WI38 (cell line): ENCODE measurements around the gene NOL4L.

Source experiments
- H3K4me3 ChIP-seq: 2 replicates; pipeline ENCODE4 v1.5.1; 2011; ENCODE audit warnings: low read depth, mild to moderate bottlenecking, control low read depth, low read length
- CTCF ChIP-seq: IDR thresholded peaks from 2 replicates; pipeline ENCODE4 v1.5.1; 2012; ENCODE audit warnings: low read depth, mild to moderate bottlenecking, control low read depth, low read length

The NOL4L gene

DNA sequence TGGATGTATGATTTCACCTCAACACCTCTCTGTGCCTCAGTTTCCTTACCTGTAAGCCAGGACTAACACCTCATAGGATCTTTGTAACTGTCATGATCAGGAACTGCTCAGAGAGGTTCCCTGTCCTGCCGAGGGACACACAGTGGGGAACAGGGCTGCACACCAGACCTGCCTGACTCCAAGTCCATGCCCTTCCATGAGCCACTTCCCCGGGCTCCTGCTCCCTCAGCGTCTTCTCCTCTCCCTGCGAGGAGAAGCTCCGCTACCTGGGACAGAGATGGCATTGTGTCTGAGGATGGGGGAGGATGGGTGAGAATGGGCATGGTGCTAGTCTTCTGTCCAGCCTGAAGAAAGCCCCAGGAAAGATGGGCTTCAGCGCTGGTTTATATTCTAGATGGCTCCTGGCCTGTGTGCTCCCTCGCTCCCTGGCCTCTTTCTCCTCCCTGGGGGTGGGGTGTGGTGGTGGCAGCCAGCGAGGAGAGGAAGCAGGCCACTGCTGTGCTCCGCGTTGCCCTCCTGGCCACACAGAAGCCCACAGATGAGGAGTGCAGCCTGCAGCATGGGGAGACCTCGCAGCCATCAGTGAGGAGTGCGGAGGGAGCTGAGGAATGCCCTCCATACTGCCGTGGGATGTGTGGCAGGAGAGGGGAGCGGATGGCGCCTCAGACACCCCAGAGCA lies 67.1 kb downstream of the NOL4L start:
- H3K4me3 ChIP-seq: no peak overlapping the region
- TF ChIP-seq CTCF: no peak

GRCh38 chr20:32517518-32517873 lies 67.6 kb downstream of the NOL4L start:
- H3K4me3 ChIP-seq: no peak overlapping the region
- TF ChIP-seq CTCF: no peak

DNA sequence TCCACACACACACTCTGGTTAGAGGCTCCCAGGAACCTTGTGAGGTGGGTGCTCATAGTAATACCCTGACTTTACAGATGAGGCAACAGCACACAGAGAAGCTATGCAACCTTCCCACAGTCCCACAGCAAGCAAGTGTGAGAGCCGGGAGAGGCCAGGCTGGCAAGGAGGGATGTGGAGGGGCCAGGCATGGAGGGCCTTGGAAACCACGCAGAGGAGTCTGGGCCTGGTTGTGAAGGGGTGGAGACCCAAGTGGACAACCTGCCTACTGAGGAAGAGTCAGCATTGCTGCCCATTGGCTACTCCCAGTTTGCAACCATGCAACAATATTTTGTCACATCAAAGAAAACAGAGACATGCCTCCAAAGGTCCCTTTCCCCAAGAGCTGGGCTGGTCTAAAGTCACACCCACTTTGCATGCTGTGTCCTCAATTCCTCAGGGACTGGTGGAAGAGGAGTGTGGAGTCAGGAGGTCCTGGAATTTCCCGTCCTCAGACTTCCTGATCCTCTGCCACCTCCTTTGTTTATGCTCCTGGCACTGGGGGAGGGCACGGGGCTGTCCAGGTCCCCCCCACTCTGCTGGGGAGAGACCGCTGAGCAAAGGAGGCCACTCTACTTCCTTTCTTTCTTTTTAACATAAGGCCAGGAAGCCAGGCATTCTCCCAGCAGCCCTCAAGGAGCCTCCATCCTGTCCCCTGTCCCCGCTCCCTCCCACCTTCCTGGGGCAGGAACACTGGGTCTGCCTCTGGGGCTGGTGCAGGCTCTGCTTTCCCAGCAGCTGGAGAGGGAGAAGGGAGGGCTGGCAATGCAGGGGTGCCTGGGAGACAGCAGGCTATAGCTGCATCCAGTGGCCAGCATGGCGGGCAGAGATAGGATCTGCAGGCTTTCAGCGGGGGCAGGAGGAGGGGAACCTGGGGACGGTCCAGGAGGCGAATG lies 68.3 kb downstream of the NOL4L start:
- TF ChIP-seq CTCF: no peak
- no peak overlapping the region for H3K4me3 ChIP-seq

DNA sequence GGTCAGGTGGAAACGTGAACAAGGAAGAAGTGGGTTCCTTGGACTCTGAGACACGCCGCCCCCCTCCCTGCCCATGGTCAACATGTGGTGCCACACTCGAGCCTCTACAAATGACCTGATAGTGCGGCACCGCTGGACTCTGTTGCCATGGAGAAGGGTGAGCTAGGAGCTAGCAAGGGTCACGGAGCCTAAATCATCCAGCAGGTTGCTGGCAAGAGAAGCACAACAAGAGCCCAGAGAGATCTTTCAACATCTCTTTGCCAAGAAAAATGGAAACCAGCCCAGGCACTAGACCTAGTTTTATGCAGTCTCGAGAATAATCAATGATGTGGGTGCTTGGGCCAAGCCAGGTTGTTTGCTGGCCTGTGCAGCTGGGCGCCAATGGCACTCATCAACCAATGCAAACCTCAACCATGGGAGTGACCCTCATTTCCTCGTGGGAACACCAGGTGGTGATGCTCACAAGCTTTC lies 69.5 kb downstream of the NOL4L start:
- H3K4me3 ChIP-seq: no peak overlapping the region
- no peak for TF ChIP-seq CTCF

- no peak overlapping the region for H3K4me3 ChIP-seq
- no peak for TF ChIP-seq CTCF
These were observed 70.4 kb downstream of the NOL4L start for GRCh38 chr20:32514760-32515159.

GRCh38 chr20:32513031-32513866 lies 71.9 kb downstream of the NOL4L start:
- TF ChIP-seq CTCF: no peak
- H3K4me3 ChIP-seq: no peak overlapping the region
